ENCODE data around the gene AMFR. TPM values are rescaled to one million over a fixed set of nuclear protein-coding genes. Genes with fewer than 3 reads are reported as not detected.

AMFR gene
- total RNA-seq, 4 donors from 2014 or later, result 172 to 216 (median 194) TPM

Other genes starting within 250 kb of the AMFR start
- 10 to 100 TPM in 2 of 4 donors, 1 to 10 TPM in 2; 3.4 to 21.0 (median 11.0) TPM for gene GNAO1, start 234.1 kb downstream of the AMFR start, total RNA-seq
- gene NUDT21, start 25.8 kb upstream of the AMFR start, total RNA-seq, result 10 to 100 TPM; 43.0 to 72.6 (median 55.6) TPM
- gene OGFOD1, start 26.0 kb upstream of the AMFR start, total RNA-seq, result 10 to 100 TPM; 40.6 to 55.1 (median 50.4) TPM
- 10 to 100 TPM; 29.4 to 51.2 (median 45.5) TPM for gene BBS2, start 94.5 kb upstream of the AMFR start, total RNA-seq
- gene MT4, start 139.5 kb upstream of the AMFR start, total RNA-seq, result not detected
- 1 to 10 TPM in 2 of 4 donors, not detected in 2; 2.0 to 3.6 TPM for gene MT3, start 164.0 kb upstream of the AMFR start, total RNA-seq
- 100 to 1,000 TPM in 2 of 4 donors, 10 to 100 TPM in 2; 27.2 to 216 (median 119) TPM for gene MT2A, start 183.0 kb upstream of the AMFR start, total RNA-seq
- 100 to 1,000 TPM; 101 to 194 (median 144) TPM for gene MT1E, start 200.2 kb upstream of the AMFR start, total RNA-seq
- gene MT1M, start 207.1 kb upstream of the AMFR start, total RNA-seq, result 10 to 100 TPM in 2 of 4 donors, 1 to 10 TPM in 2; 2.6 to 36.9 (median 6.9) TPM
- 100 to 1,000 TPM in 1 of 4 donors, 10 to 100 TPM in 1, 1 to 10 TPM in 1, not detected in 1; 9.9 to 171 (median 25.5) TPM for gene MT1A, start 213.1 kb upstream of the AMFR start, total RNA-seq
- gene MT1B, start 226.3 kb upstream of the AMFR start, total RNA-seq, result not detected
- 1 to 10 TPM in 2 of 4 donors, not detected in 2; 1.7 to 4.6 TPM for gene MT1F, start 232.4 kb upstream of the AMFR start, total RNA-seq
- gene MT1G, start 242.5 kb upstream of the AMFR start, total RNA-seq, result 10 to 100 TPM in 3 of 4 donors, not detected in 1; 16.0 to 40.0 (median 21.6) TPM
- not detected for gene MT1H, start 244.3 kb upstream of the AMFR start, total RNA-seq